ENCODE results near the gene SMG6.

SMG6 gene

GRCh38 chr17:2076087-2076984 is 227.2 kb downstream of the SMG6 start (continued):
- no peak for TF ChIP-seq ZNF580 (tag by site-specific recombination; IDR thresholded peaks at IDR 0.05)
- TF ChIP-seq ZNF155 (tag by site-specific recombination; IDR thresholded peaks at IDR 0.05): no peak
- TF ChIP-seq KLF10 (tag by site-specific recombination; IDR thresholded peaks at IDR 0.05): no peak
- TF ChIP-seq ZBTB49 (tag by site-specific recombination; IDR thresholded peaks at IDR 0.05; ENCODE audit: low read depth): no peak
- no peak; the same call in 1 of the 2 replicates for TF ChIP-seq PRDM6 (tag by site-specific recombination; IDR thresholded peaks at IDR 0.05)
- no peak for TF ChIP-seq ZNF426 (tag by site-specific recombination; IDR thresholded peaks at IDR 0.05)
- no peak for TF ChIP-seq ZNF585B (tag by site-specific recombination; IDR thresholded peaks at IDR 0.05)
- TF ChIP-seq ZNF664 (tag by site-specific recombination; IDR thresholded peaks at IDR 0.05): no peak
- no peak for TF ChIP-seq ZFHX2 (tag by site-specific recombination; conservative IDR thresholded peaks at IDR 0.05)
- TF ChIP-seq PATZ1 (tag by site-specific recombination; IDR thresholded peaks at IDR 0.05): no peak
- TF ChIP-seq ZBTB1 (tag by site-specific recombination; IDR thresholded peaks at IDR 0.05): no peak
- no peak for TF ChIP-seq ZBTB44 (tag by site-specific recombination; IDR thresholded peaks at IDR 0.05)
- TF ChIP-seq ZFP69B (tag by site-specific recombination; IDR thresholded peaks at IDR 0.05): peak; percentile 88
- no peak for TF ChIP-seq ZNF639 (tag by site-specific recombination; IDR thresholded peaks at IDR 0.05)
